PC-3 (cell line): ENCODE results near the gene GIN1. TPM values are rescaled to one million over a fixed set of nuclear protein-coding genes. Genes with fewer than 3 reads are reported as not detected.

ENCODE experiments used
- ATAC-seq: fragments of 200-7000 bp; cut with Tn5 transposase; 2 replicates; pipeline ENCODE4 v1.9.1; 2020; ENCODE audit warnings: mild to moderate bottlenecking, moderate library complexity
- BruUV-seq: library from RNA; stranded (reverse); fragments of 400-500 nt; replicated peaks from 2 replicates; lab custom pipeline; 2021; lab: Mats Ljungman, UMichigan
- CTCF ChIA-PET: fragments of 300-600 bp; sonication (Branson Sonifier 250); formaldehyde crosslinking; loops from one replicate; lab custom pipeline; 2022; ENCODE audit warnings: antibody characterized with exemption; lab: Charles Lee
- POLR2A ChIA-PET: fragments of 300-600 bp; sonication (Branson Sonifier 250); formaldehyde crosslinking; loops from one replicate; lab custom pipeline; 2022; ENCODE audit warnings: antibody characterized with exemption; ENCODE audit not compliant: unreplicated experiment; lab: Charles Lee
- DNase-seq: peaks from one replicate; pipeline ENCODE4 v3.0.0-alpha.2; 2015
- H2AFZ ChIP-seq: fragments of 300-600 bp; sonication (generic); 2 replicates; pipeline ENCODE4 v1.6.0; 2016; ENCODE audit warnings: antibody characterized with exemption, low read length
- H3F3A ChIP-seq: fragments of 300-600 bp; sonication (generic); one replicate; pipeline ENCODE4 v1.6.0; 2017; ENCODE audit warnings: antibody characterized with exemption, low read length, control low read depth, mild to moderate bottlenecking; ENCODE audit not compliant: unreplicated experiment
- H3K27ac ChIP-seq: fragments of 300-600 bp; sonication (generic); 2 replicates; pipeline ENCODE4 v1.5.1; 2016; ENCODE audit warnings: mild to moderate bottlenecking, low read length
- H3K27me3 ChIP-seq: fragments of 300-600 bp; sonication (generic); 2 replicates; pipeline ENCODE4 v1.6.1; 2016; ENCODE audit warnings: low read length, mixed read lengths
- H3K36me3 ChIP-seq: fragments of 300-600 bp; sonication (generic); 2 replicates; pipeline ENCODE4 v1.6.1; 2016; ENCODE audit warnings: low read depth, mixed run types, low read length, mixed read lengths
- H3K4me1 ChIP-seq: fragments of 300-600 bp; sonication (generic); 2 replicates; pipeline ENCODE4 v1.5.1; 2016; ENCODE audit warnings: low read length; ENCODE audit not compliant: insufficient read depth
- H3K4me2 ChIP-seq: fragments of 300-600 bp; sonication (generic); 2 replicates; pipeline ENCODE4 v1.6.0; 2016; ENCODE audit warnings: low read length
- H3K4me3 ChIP-seq: fragments of 300-600 bp; sonication (generic); 2 replicates; pipeline ENCODE4 v1.5.1; 2016; ENCODE audit warnings: mild to moderate bottlenecking, low read length, mixed read lengths
- H3K79me2 ChIP-seq: fragments of 300-600 bp; sonication (generic); 2 replicates; pipeline ENCODE4 v1.6.1; 2017; ENCODE audit warnings: low read length, mixed read lengths
- H3K9ac ChIP-seq: fragments of 300-600 bp; sonication (generic); 2 replicates; pipeline ENCODE4 v1.6.0; 2016; ENCODE audit warnings: mild to moderate bottlenecking, low read length
- H3K9me2 ChIP-seq: fragments of 300-600 bp; sonication (generic); replicated peaks from 2 replicates; pipeline ENCODE4 v1.6.1; 2016; ENCODE audit warnings: mixed run types, low read length, mixed read lengths
- H3K9me3 ChIP-seq: fragments of 300-600 bp; sonication (generic); 2 replicates; pipeline ENCODE4 v1.6.1; 2016; ENCODE audit warnings: low read length, mixed read lengths
- H4K20me1 ChIP-seq: fragments of 300-600 bp; sonication (generic); 2 replicates; pipeline ENCODE4 v1.6.1; 2016; ENCODE audit warnings: low read length, mixed read lengths
- EZH2 ChIP-seq: fragments of 300-600 bp; sonication (generic); IDR thresholded peaks from one replicate; pipeline ENCODE4 v1.6.1; 2017; ENCODE audit warnings: antibody characterized with exemption, mild to moderate bottlenecking, low read length; ENCODE audit not compliant: unreplicated experiment
- EZH2phosphoT487 ChIP-seq: fragments of 300-600 bp; sonication (generic); IDR thresholded peaks from 2 replicates; pipeline ENCODE4 v1.6.1; 2018; ENCODE audit warnings: mild to moderate bottlenecking, antibody characterized with exemption, low read length, borderline replicate concordance
- intact Hi-C: fragments of 100-400 bp; cut with micrococcal nuclease; formaldehyde crosslinking; loops from 2 replicates; pipeline ENCODE4 v1.9.0; 2023
- total RNA-seq: library from RNA; depleted of rRNA; stranded (reverse); fragments of >200 nt; gene quantifications from 2 replicates; pipeline ENCODE4 v1.2.3, GENCODE V29; 2014
- TF ChIP-seq, protein P1 (sequence below): fragments of 300-600 bp; sonication (generic); conservative IDR thresholded peaks from 2 replicates; pipeline ENCODE4 v1.5.1; 2017; ENCODE audit warnings: antibody characterized with exemption, low read depth, mild to moderate bottlenecking, low read length

Gene GIN1
- total RNA-seq, 1 experiment from 2014 or later, result 6.2 TPM

GRCh38 chr5:103127292-103127817, 7.4 kb upstream of the GIN1 start:
- ChIA-PET POLR2A (no interaction called here), CTCF (interaction anchor here (0.5 kb wide), 1 partner anchor 10 kb away, joined by 3 read pairs; no protein-coding TSS in a partner anchor)
- H3K27me3 ChIP-seq, result no peaks in the 10 kb centered on the region
- DNase-seq (no peak), ATAC-seq (peak; percentile 60)
- peaks cover 6% of the 10 kb centered on the region; the same call in 1 of the 2 replicates for H3K4me1 ChIP-seq
- H3K9me3 ChIP-seq, result no peaks in the 10 kb centered on the region
- H3K4me3 ChIP-seq, result no peak overlapping the region
- no peak overlapping the region for H3K4me2 ChIP-seq
- H3K9me2 ChIP-seq, result no peaks in the 10 kb centered on the region
- H2AFZ ChIP-seq, result no peak overlapping the region
- TF ChIP-seq, protein P1, sequence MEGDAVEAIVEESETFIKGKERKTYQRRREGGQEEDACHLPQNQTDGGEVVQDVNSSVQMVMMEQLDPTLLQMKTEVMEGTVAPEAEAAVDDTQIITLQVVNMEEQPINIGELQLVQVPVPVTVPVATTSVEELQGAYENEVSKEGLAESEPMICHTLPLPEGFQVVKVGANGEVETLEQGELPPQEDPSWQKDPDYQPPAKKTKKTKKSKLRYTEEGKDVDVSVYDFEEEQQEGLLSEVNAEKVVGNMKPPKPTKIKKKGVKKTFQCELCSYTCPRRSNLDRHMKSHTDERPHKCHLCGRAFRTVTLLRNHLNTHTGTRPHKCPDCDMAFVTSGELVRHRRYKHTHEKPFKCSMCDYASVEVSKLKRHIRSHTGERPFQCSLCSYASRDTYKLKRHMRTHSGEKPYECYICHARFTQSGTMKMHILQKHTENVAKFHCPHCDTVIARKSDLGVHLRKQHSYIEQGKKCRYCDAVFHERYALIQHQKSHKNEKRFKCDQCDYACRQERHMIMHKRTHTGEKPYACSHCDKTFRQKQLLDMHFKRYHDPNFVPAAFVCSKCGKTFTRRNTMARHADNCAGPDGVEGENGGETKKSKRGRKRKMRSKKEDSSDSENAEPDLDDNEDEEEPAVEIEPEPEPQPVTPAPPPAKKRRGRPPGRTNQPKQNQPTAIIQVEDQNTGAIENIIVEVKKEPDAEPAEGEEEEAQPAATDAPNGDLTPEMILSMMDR, result no peak
- TF ChIP-seq EZH2phosphoT487 (no peak), EZH2 (no peak)
- H3K27ac ChIP-seq, result no peak overlapping the region
- peaks cover 53% of the 10 kb centered on the region for H3K79me2 ChIP-seq
- no peak overlapping the region for H3K9ac ChIP-seq
- no peaks in the 10 kb centered on the region for H4K20me1 ChIP-seq
- peaks cover 3% of the 10 kb centered on the region; the same call in 1 of the 2 replicates for H3K36me3 ChIP-seq
- H3F3A ChIP-seq, result no peaks in the 10 kb centered on the region
- intact Hi-C loops, result no loop called here
- BruUV-seq, result no TSS peak

GRCh38 chr5:103126557-103126956, 6.6 kb upstream of the GIN1 start:
- Histone ChIP-seq H3K79me2 (peaks cover 61% of the 10 kb centered on the region), H4K20me1 (no peaks in the 10 kb centered on the region), H2AFZ (no peak overlapping the region), H3K27me3 (no peaks in the 10 kb centered on the region), H3K4me2 (no peak overlapping the region), H3F3A (no peaks in the 10 kb centered on the region), H3K9ac (no peak overlapping the region), H3K4me1 (peaks cover 14% of the 10 kb centered on the region), H3K27ac (no peak overlapping the region), H3K9me3 (no peaks in the 10 kb centered on the region), H3K4me3 (no peak overlapping the region), H3K36me3 (peaks cover 3% of the 10 kb centered on the region; the same call in 1 of the 2 replicates), H3K9me2 (no peaks in the 10 kb centered on the region)
- intact Hi-C loops, result no loop called here
- BruUV-seq, result no TSS peak
- no peak for TF ChIP-seq EZH2
- DNase-seq (no peak), ATAC-seq (no peak)
- CTCF ChIA-PET, result interaction anchor here (0.7 kb wide), 1 partner anchor 445 kb away, joined by 5 read pairs; no protein-coding TSS in a partner anchor
- POLR2A ChIA-PET, result interaction anchor here (0.7 kb wide), 1 partner anchor 414 kb away, joined by 4 read pairs; no protein-coding TSS in a partner anchor

GRCh38 chr5:103122242-103122641, 2.3 kb upstream of the GIN1 start:
- DNase-seq (no peak), ATAC-seq (no peak)
- CTCF ChIA-PET, result no interaction called here
- Histone ChIP-seq H3K79me2 (peaks cover 86% of the 10 kb centered on the region), H4K20me1 (no peaks in the 10 kb centered on the region), H3K9ac (no peak overlapping the region), H3K9me2 (no peaks in the 10 kb centered on the region), H3K27ac (no peak overlapping the region), H3K4me2 (peak overlapping the region; percentile 88), H3K4me1 (peaks cover 30% of the 10 kb centered on the region), H3K4me3 (peak overlapping the region; percentile 90), H3K36me3 (no peaks in the 10 kb centered on the region), H3F3A (no peaks in the 10 kb centered on the region), H3K27me3 (no peaks in the 10 kb centered on the region), H2AFZ (no peak overlapping the region), H3K9me3 (no peaks in the 10 kb centered on the region)
- POLR2A ChIA-PET, result no interaction called here
- no TSS peak for BruUV-seq
- intact Hi-C loops, result no loop called here
- TF ChIP-seq EZH2phosphoT487 (no peak), EZH2 (no peak)
- TF ChIP-seq, protein P1, result no peak
